Activated B cell treated with CpG ODN at 0.5 μM for 24 hours (primary cell): ENCODE measurements around the gene OR10K2. TPM values are rescaled to one million over a fixed set of nuclear protein-coding genes. Genes with fewer than 3 reads are reported as not detected.
"Not testable (repeated sequence)": the region's sequence is repeated elsewhere in the genome, so short reads cannot be mapped to it uniquely, and the experiment has no call there.

Source experiments
- ATAC-seq: fragments of 200-7000 bp; cut with Tn5 transposase; one replicate; pipeline ENCODE4 v1.10.0; 2021; ENCODE audit warnings: low read depth, mild to moderate bottlenecking, moderate library complexity
- CTCF ChIA-PET: fragments of 350-600 bp; sonication (Branson Sonifier 250); formaldehyde crosslinking; loops from one replicate; lab custom pipeline; 2021; ENCODE audit warnings: antibody characterized with exemption; lab: Charles Lee
- POLR2A ChIA-PET: fragments of 350-600 bp; sonication (Branson Sonifier 250); formaldehyde crosslinking; loops from one replicate; lab custom pipeline; 2021; ENCODE audit warnings: antibody characterized with exemption; lab: Charles Lee
- DNase-seq: peaks from one replicate; pipeline ENCODE4 v3.0.0; 2022
- H3K27ac Mint-ChIP-seq: one replicate; pipeline ENCODE4 v1.8.0; 2020; ENCODE audit warnings: mixed read lengths
- H3K27me3 Mint-ChIP-seq: one replicate; pipeline ENCODE4 v1.8.0; 2021; ENCODE audit warnings: mixed read lengths
- H3K36me3 Mint-ChIP-seq: one replicate; pipeline ENCODE4 v1.8.0; 2021; ENCODE audit warnings: low read depth, mixed read lengths
- H3K4me1 Mint-ChIP-seq: one replicate; pipeline ENCODE4 v1.8.0; 2021; ENCODE audit warnings: mixed read lengths
- H3K4me3 Mint-ChIP-seq: one replicate; pipeline ENCODE4 v1.8.0; 2020; ENCODE audit warnings: mild to moderate bottlenecking, mixed read lengths
- H3K9me3 Mint-ChIP-seq: one replicate; pipeline ENCODE4 v1.8.0; 2020; ENCODE audit warnings: mixed read lengths
- intact Hi-C: fragments of 100-400 bp; cut with micrococcal nuclease; formaldehyde crosslinking; loops from one replicate; pipeline ENCODE4 v1.15.1; 2024
- total RNA-seq: library from RNA; stranded (reverse); gene quantifications from 2 replicates; pipeline ENCODE4 v1.2.3, GENCODE V29; 2022
- TF ChIP-seq, protein P1 (sequence below): fragments of 200-600 bp; IDR thresholded peaks from one replicate; pipeline ENCODE4 v1.8.0; 2022; ENCODE audit warnings: antibody characterized with exemption, mild to moderate bottlenecking

The OR10K2 gene
- total RNA-seq, 1 donor from 2014 or later: not detected

DNA sequence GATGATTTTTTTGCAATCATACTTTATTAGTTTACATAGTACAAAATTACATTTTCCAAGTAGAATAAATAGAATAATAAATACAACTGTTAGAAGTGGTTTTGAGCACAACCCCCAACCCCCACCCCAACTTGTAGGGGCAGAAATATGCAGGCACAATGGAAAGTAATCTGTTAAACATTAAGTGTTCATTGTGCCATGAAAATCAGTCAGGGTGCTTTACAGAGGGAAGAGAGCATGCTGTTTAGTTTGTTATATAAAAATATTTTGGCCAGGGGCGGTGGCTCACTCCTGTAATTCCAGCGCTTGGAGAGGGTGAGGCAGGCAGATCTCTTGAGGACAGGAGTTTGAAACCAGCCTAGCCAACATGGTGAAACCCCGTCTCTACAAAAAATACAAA lies 29.4 kb downstream of the OR10K2 start:
- peaks cover 13% of the 10 kb centered on the region for H3K4me1 Mint-ChIP-seq
- intact Hi-C loops: loop anchor here (5.0 to 10.0 kb wide), 3 partner anchors 64 to 608 kb away; partner anchors contain the start of genes CD1B and IFI16
- POLR2A ChIA-PET: no interaction called here
- H3K9me3 Mint-ChIP-seq: no peaks in the 10 kb centered on the region
- no peaks in the 10 kb centered on the region for H3K27me3 Mint-ChIP-seq
- DNase-seq: no peak
- TF ChIP-seq, protein P1, sequence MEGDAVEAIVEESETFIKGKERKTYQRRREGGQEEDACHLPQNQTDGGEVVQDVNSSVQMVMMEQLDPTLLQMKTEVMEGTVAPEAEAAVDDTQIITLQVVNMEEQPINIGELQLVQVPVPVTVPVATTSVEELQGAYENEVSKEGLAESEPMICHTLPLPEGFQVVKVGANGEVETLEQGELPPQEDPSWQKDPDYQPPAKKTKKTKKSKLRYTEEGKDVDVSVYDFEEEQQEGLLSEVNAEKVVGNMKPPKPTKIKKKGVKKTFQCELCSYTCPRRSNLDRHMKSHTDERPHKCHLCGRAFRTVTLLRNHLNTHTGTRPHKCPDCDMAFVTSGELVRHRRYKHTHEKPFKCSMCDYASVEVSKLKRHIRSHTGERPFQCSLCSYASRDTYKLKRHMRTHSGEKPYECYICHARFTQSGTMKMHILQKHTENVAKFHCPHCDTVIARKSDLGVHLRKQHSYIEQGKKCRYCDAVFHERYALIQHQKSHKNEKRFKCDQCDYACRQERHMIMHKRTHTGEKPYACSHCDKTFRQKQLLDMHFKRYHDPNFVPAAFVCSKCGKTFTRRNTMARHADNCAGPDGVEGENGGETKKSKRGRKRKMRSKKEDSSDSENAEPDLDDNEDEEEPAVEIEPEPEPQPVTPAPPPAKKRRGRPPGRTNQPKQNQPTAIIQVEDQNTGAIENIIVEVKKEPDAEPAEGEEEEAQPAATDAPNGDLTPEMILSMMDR: no peak
- no peak overlapping the region for H3K4me3 Mint-ChIP-seq
- CTCF ChIA-PET: no interaction called here
- ATAC-seq: no peak
- H3K27ac Mint-ChIP-seq: no peak overlapping the region
- H3K36me3 Mint-ChIP-seq: no peaks in the 10 kb centered on the region

DNA sequence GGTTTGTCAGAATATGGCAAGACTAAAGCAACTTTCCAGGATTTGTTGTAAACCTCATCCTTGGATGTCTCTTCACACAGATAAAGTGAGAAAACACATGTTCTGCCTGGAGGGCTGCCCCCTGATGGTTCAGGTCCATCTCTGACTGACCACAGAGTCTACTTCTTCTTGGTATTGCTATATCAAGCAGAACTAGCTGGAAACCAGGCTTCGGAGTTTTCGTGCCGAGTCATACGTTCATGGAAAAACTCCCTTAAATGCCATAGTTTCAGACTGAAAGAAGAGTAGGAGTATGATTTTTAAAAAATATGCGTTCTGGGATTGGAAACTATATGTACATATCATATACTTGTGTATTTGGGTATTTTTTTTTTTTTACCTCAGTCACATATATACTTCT lies 32.6 kb downstream of the OR10K2 start:
- ChIA-PET CTCF (no interaction called here), POLR2A (interaction anchor here (1.5 kb wide), 1 partner anchor 145 kb away, joined by 4 read pairs; no protein-coding TSS in a partner anchor)
- Mint-ChIP-seq H3K4me3 (no peak overlapping the region), H3K36me3 (no peaks in the 10 kb centered on the region), H3K27me3 (no peaks in the 10 kb centered on the region), H3K4me1 (peaks cover 19% of the 10 kb centered on the region), H3K9me3 (no peaks in the 10 kb centered on the region), H3K27ac (no peak overlapping the region)
- ATAC-seq (no peak), DNase-seq (no peak)
- TF ChIP-seq, protein P1: no peak
- intact Hi-C loops: loop anchor here (10.0 kb wide), 1 partner anchor 611 kb away; the partner anchor contains the start of gene IFI16

DNA sequence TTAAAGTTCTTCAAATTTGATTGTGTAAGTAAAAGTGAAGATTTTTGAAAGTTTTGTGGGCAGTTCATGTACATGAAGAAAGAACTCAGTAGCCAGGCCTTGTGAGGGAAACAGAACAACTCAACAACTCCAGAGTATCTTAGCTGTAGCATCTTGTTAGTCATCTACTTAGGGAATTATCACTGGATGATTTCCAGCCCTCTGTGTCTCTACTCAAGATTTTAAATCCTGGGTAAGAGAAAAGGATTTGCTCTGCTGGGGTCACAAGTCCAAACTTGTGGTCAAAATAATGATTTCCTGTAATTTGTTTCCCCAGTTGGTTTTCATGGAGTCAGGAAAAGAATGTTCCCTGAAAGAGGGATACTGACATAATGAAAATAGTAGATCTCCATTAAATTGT lies 34.9 kb downstream of the OR10K2 start:
- TF ChIP-seq, protein P1: no peak
- ChIA-PET POLR2A (no interaction called here), CTCF (no interaction called here)
- H3K4me1 Mint-ChIP-seq: peaks cover 19% of the 10 kb centered on the region
- no peaks in the 10 kb centered on the region for H3K9me3 Mint-ChIP-seq
- H3K4me3 Mint-ChIP-seq: no peak overlapping the region
- no peaks in the 10 kb centered on the region for H3K27me3 Mint-ChIP-seq
- no peak overlapping the region for H3K27ac Mint-ChIP-seq
- intact Hi-C loops: loop anchor here (10.0 kb wide), 1 partner anchor 614 kb away; the partner anchor contains the start of gene IFI16
- H3K36me3 Mint-ChIP-seq: no peaks in the 10 kb centered on the region
- ATAC-seq: no peak
- no peak for DNase-seq

DNA sequence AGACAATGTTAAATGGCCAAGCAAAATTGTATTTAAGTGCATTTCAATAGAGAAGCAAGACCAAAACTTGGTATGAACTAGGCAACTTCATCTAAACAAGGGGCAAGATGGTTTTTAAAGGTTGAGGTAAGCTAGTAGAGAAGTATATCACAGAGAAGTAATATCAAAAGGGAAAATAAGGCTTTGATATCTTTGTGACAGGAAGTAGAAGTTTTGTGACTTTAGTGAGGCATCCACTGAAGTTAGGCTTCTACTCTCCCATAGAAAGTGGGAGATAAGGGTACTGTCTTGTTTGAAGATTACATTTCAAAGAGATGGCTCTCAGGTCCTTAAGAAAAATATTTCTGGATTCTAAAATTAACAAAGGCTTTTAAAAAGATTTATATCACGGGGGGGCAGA lies 35.7 kb downstream of the OR10K2 start:
- Mint-ChIP-seq H3K4me1 (peaks cover 13% of the 10 kb centered on the region), H3K27me3 (no peaks in the 10 kb centered on the region), H3K4me3 (no peak overlapping the region), H3K36me3 (no peaks in the 10 kb centered on the region), H3K9me3 (no peaks in the 10 kb centered on the region), H3K27ac (no peak overlapping the region)
- ChIA-PET CTCF (no interaction called here), POLR2A (no interaction called here)
- intact Hi-C loops: loop anchor here (10.0 kb wide), 1 partner anchor 614 kb away; the partner anchor contains the start of gene IFI16
- TF ChIP-seq, protein P1: no peak
- DNase-seq: no peak
- ATAC-seq: no peak

DNA sequence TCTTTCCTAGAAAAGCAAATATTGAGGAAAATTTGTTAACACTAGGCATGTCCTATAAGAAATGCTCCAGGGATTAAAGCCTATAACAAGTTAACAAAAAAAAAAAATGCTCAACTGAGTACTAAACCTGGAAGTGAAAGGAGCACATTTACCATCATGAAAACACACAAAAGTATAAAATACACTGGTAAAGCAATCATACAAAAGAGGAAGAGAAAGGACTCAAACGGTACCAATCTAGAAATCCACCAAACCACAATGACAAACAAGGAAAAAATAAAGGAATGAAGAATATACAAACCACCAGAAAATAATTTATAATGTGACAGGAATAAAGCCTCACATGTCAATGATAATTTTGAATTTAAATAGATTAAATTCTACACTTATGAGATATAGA lies 51.2 kb downstream of the OR10K2 start:
- ATAC-seq (no peak), DNase-seq (no peak)
- Mint-ChIP-seq H3K27ac (no peak overlapping the region), H3K4me1 (peaks cover 8% of the 10 kb centered on the region), H3K36me3 (peaks cover 4% of the 10 kb centered on the region), H3K4me3 (no peak overlapping the region), H3K9me3 (peaks cover 13% of the 10 kb centered on the region), H3K27me3 (peaks cover 1% of the 10 kb centered on the region)
- intact Hi-C loops: no loop called here
- ChIA-PET POLR2A (no interaction called here), CTCF (no interaction called here)
- TF ChIP-seq, protein P1: no peak

DNA sequence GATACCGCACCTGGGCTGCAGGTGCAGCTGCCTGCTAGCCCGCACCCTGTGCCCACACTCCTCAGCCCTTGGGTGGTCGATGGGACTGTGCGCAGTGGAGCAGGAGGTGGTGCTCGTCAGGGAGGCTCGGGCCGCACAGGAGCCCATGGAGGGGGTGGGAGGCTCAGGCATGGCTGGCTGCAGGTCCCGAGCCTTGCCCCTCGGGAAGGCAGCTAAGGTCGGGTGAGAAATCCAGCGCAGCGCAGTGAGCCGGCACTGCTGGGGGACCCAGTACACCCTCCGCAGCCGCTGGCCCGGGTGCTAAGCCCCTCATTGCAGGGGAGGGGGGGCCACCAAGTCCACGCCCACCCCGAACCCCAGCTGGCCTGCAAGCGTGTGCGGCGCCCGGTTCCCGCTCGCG lies 51.9 kb downstream of the OR10K2 start:
- H3K36me3 Mint-ChIP-seq, H3K27ac Mint-ChIP-seq, H3K4me3 Mint-ChIP-seq, CTCF ChIA-PET, H3K4me1 Mint-ChIP-seq, ATAC-seq, intact Hi-C loops, H3K27me3 Mint-ChIP-seq, DNase-seq, POLR2A ChIA-PET: not testable (repeated sequence)
- peaks cover 13% of the 10 kb centered on the region for H3K9me3 Mint-ChIP-seq
